GM12878 (cell line): ENCODE measurements around the gene RGL4. TPM values are rescaled to one million over a fixed set of nuclear protein-coding genes. Genes with fewer than 3 reads are reported as not detected.

Source experiments
- ATAC-seq: fragments of 200-7000 bp; cut with Tn5 transposase; 3 replicates; pipeline ENCODE4 v1.9.1; 2020; ENCODE audit warnings: mild to moderate bottlenecking, moderate library complexity
- BruUV-seq: library from RNA; stranded (reverse); fragments of 400-500 nt; replicated peaks from 2 replicates; lab custom pipeline; 2021; lab: Mats Ljungman, UMichigan
- CTCF ChIA-PET: fragments of 300-600 bp; sonication (Branson Sonifier 250); formaldehyde crosslinking; extraction: SDS; loops from one replicate; lab custom pipeline; 2021; ENCODE audit warnings: inconsistent platforms; lab: Yijun Ruan, JAX
- POLR2A ChIA-PET: fragments of 350-600 bp; formaldehyde crosslinking; extraction: SDS; loops from one replicate; lab custom pipeline; 2021; ENCODE audit warnings: inconsistent platforms; lab: Charles Lee
- RAD21 ChIA-PET: fragments of 300-600 bp; sonication (Branson Sonifier 250); formaldehyde crosslinking; loops from one replicate; lab custom pipeline; 2023; ENCODE audit warnings: antibody characterized with exemption; ENCODE audit not compliant: unreplicated experiment; lab: Charles Lee
- SMC1A ChIA-PET: fragments of 300-600 bp; sonication (Branson Sonifier 250); formaldehyde crosslinking; loops from one replicate; lab custom pipeline; 2023; ENCODE audit not compliant: unreplicated experiment, uncharacterized antibody; lab: Charles Lee
- DNase-seq: peaks from one replicate; pipeline ENCODE4 v3.0.0-alpha.2; 2011; ENCODE audit warnings: low read depth, low spot score
- FAIRE-seq: peaks from 3 replicates; lab custom pipeline; 2011; peaks lifted over from hg19 to GRCh38; lab: Jason Lieb, UNC
- H2AFZ ChIP-seq: 2 replicates; pipeline ENCODE4 v1.6.0; 2011; ENCODE audit warnings: low read depth, low read length, control low read depth; ENCODE audit not compliant: control insufficient read depth
- H3K27ac ChIP-seq: 2 replicates; pipeline ENCODE4 v1.5.1; 2011; ENCODE audit warnings: control low read depth; ENCODE audit not compliant: control insufficient read depth, insufficient read depth
- H3K27me3 ChIP-seq, 2 experiments: replicated peaks in 1 of 2; 2 replicates each; pipeline versions ENCODE4 v1.6.0 to v1.6.1; 2011; ENCODE audit warnings: low read length in 1 of 2; ENCODE audit not compliant: control insufficient read depth in 2 of 2, insufficient read depth in 2 of 2
- H3K36me3 ChIP-seq, 2 experiments: 2 replicates each; pipeline ENCODE4 v1.5.1; 2011; ENCODE audit warnings: low read length in 1 of 2; ENCODE audit not compliant: control insufficient read depth in 2 of 2, insufficient read depth in 2 of 2
- H3K4me1 ChIP-seq: 2 replicates; pipeline ENCODE4 v1.6.1; 2011; ENCODE audit warnings: mild to moderate bottlenecking, low read length, moderate library complexity, mixed read lengths; ENCODE audit not compliant: control insufficient read depth, insufficient read depth
- H3K4me2 ChIP-seq: 2 replicates; pipeline ENCODE4 v1.6.0; 2011; ENCODE audit warnings: control low read depth; ENCODE audit not compliant: control insufficient read depth, insufficient read depth
- H3K4me3 ChIP-seq: fragments of 200-600 bp; sonication (generic); 2 replicates; pipeline ENCODE4 v1.5.1; 2016
- H3K79me2 ChIP-seq: 2 replicates; pipeline ENCODE4 v1.6.0; 2011; ENCODE audit warnings: low read length; ENCODE audit not compliant: control insufficient read depth, insufficient read depth
- H3K9ac ChIP-seq: 2 replicates; pipeline ENCODE4 v1.8.0; 2011; ENCODE audit warnings: low read length, control low read depth, mixed read lengths; ENCODE audit not compliant: control insufficient read depth, insufficient read depth
- H3K9me3 ChIP-seq: replicated peaks from 3 replicates; pipeline ENCODE4 v1.5.1; 2011; ENCODE audit warnings: mild to moderate bottlenecking, low read length; ENCODE audit not compliant: control insufficient read depth, insufficient read depth
- H4K20me1 ChIP-seq: 2 replicates; pipeline ENCODE4 v1.6.0; 2011; ENCODE audit not compliant: control insufficient read depth, insufficient read depth
- ASH2L ChIP-seq: fragments of 300-600, 200-600 bp; sonication (generic); IDR thresholded peaks from 2 replicates; pipeline ENCODE4 v1.6.1; 2017; ENCODE audit warnings: low read depth, mild to moderate bottlenecking, borderline replicate concordance
- ATF3 ChIP-seq: IDR thresholded peaks from 2 replicates; pipeline ENCODE4 v1.6.1; 2011; ENCODE audit warnings: low read depth, mild to moderate bottlenecking, low read length, moderate library complexity, borderline replicate concordance; ENCODE audit errors: extremely low read depth
- BMI1 ChIP-seq: fragments of 450-650 bp; IDR thresholded peaks from 2 replicates; pipeline ENCODE4 v1.6.1; 2016; ENCODE audit warnings: mild to moderate bottlenecking, moderate library complexity, borderline replicate concordance
- FOXM1 ChIP-seq: IDR thresholded peaks from 2 replicates; pipeline ENCODE4 v1.6.1; 2012; ENCODE audit warnings: low read depth, mild to moderate bottlenecking, inconsistent platforms, low read length, moderate library complexity
- ZNF24 ChIP-seq: fragments of 450-650 bp; IDR thresholded peaks from 2 replicates; pipeline ENCODE4 v1.6.1; 2017; ENCODE audit warnings: antibody characterized with exemption, mild to moderate bottlenecking
- WGBS: methylation state at CpG from one replicate; pipeline ENCODE4 v1.1.6; 2016; ENCODE audit warnings: low lambda C conversion rate; ENCODE audit not compliant: insufficient replicate concordance, insufficient coverage; ENCODE audit errors: missing lambda C conversion rate; 5-methylcytosine and 5-hydroxymethylcytosine counted together
- in situ Hi-C: fragments of 300-500 bp; cut with MboI; formaldehyde crosslinking; loops from 9 replicates; pipeline ENCODE4 v1.14.3; 2018; ENCODE audit warnings: mixed read lengths
- intact Hi-C: fragments of 100-400 bp; cut with micrococcal nuclease; formaldehyde crosslinking; loops from one replicate; pipeline ENCODE4 v1.14.2; 2022; ENCODE audit not compliant: unreplicated experiment
- polyA plus RNA-seq, 11 experiments: library from polyadenylated mRNA; depleted of rRNA in 4 of 11; unstranded in 6 of 11; stranded (reverse) in 5 of 11; fragments of >200 nt; fragmentation: Nextera tagmentation in 4 of 11; fragmentation: Illumina TruSeq in 1 of 11; extraction: Ambion mirVana in 4 of 11; extraction: Trizol in 1 of 11; gene quantifications; 1 replicate in 1 of 11; 2 replicates in 10 of 11; pipeline versions ENCODE4 v1.2.1 to v1.2.3, GENCODE V29; 2011 to 2016; ENCODE audit warnings: inconsistent platforms in 2 of 11, missing spikeins in 2 of 11, low read depth in 1 of 11
- total RNA-seq, 4 experiments: library from RNA; depleted of rRNA in 3 of 4; stranded (reverse); fragments of >200 nt in 3 of 4; fragmentation: Illumina TruSeq in 1 of 4; extraction: Trizol in 1 of 4; gene quantifications; 2 replicates each; pipeline versions ENCODE4 v1.2.1 to v1.2.3, GENCODE V29; 2013 to 2021

RGL4 gene
- total and polyA plus RNA-seq, 10 of the 15 experiments (the other 5 are each of a cell fraction or from before 2014, with no cell fraction given) = 1.4 to 9.0 (median 2.0) TPM; not detected in 1

GRCh38 chr22:23651676-23652075 lies 39.1 kb upstream of the RGL4 start:
- Histone ChIP-seq H2AFZ (no peak overlapping the region), H3K4me3 (no peak overlapping the region), H3K79me2 (no peaks in the 10 kb centered on the region), H3K36me3 (no peaks in the 10 kb centered on the region), H3K4me2 (no peak overlapping the region), H3K27me3 (no peaks in the 10 kb centered on the region), H4K20me1 (no peaks in the 10 kb centered on the region), H3K9ac (no peak overlapping the region), H3K27ac (no peak overlapping the region), H3K9me3 (no peaks in the 10 kb centered on the region), H3K4me1 (no peaks in the 10 kb centered on the region)
- in situ Hi-C loops (no loop called here), intact Hi-C loops (no loop called here)
- DNase-seq (no peak), FAIRE-seq (no peak), ATAC-seq (no peak)
- POLR2A ChIA-PET = no interaction called here
- SMC1A ChIA-PET = interaction anchor here (0.8 kb wide), 1 partner anchor 195 kb away, joined by 3 read pairs; no protein-coding TSS in a partner anchor
- TF ChIP-seq ASH2L (no peak), BMI1 (no peak)
- BruUV-seq = no TSS peak
- CTCF ChIA-PET = no interaction called here
- 97% methylated on average over 6 of the region's 6 CpGs for WGBS
- RAD21 ChIA-PET = no interaction called here

- SMC1A ChIA-PET = interaction anchor here (0.8 kb wide), 1 partner anchor 194 kb away, joined by 3 read pairs; no protein-coding TSS in a partner anchor
- 98% methylated on average over 7 of the region's 7 CpGs for WGBS
Observed at GRCh38 chr22:23652286-23652685, 38.5 kb upstream of the RGL4 start.

More at GRCh38 chr22:23652286-23652685, 38.5 kb upstream of the RGL4 start:
- FAIRE-seq (no peak), DNase-seq (no peak), ATAC-seq (no peak)
- Histone ChIP-seq H3K9me3 (no peaks in the 10 kb centered on the region), H3K79me2 (no peaks in the 10 kb centered on the region), H3K4me2 (no peak overlapping the region), H4K20me1 (no peaks in the 10 kb centered on the region), H3K4me3 (no peak overlapping the region), H3K9ac (no peak overlapping the region), H3K27me3 (no peaks in the 10 kb centered on the region), H3K27ac (no peak overlapping the region), H2AFZ (no peak overlapping the region), H3K4me1 (no peaks in the 10 kb centered on the region), H3K36me3 (no peaks in the 10 kb centered on the region)
- intact Hi-C loops (no loop called here), in situ Hi-C loops (no loop called here)
- POLR2A ChIA-PET = no interaction called here
- RAD21 ChIA-PET = no interaction called here
- no peak for TF ChIP-seq ZNF24
- TF ChIP-seq ATF3 = no peak
- TF ChIP-seq FOXM1 = no peak
- CTCF ChIA-PET = no interaction called here
- no TSS peak for BruUV-seq
